K562 (cell line): ENCODE results near the gene ABCD3. TPM values are rescaled to one million over a fixed set of nuclear protein-coding genes. Genes with fewer than 3 reads are reported as not detected.

Experiments
- ATAC-seq: fragments of 200-7000 bp; cut with Tn5 transposase; 3 replicates; pipeline ENCODE4 v1.9.1; 2020; ENCODE audit warnings: moderate library complexity
- BruUV-seq: library from RNA; stranded (reverse); fragments of 400-500 nt; replicated peaks from 2 replicates; lab custom pipeline; 2021; lab: Mats Ljungman, UMichigan
- CTCF ChIA-PET: fragments of 300-600 bp; formaldehyde crosslinking; extraction: SDS; loops from one replicate; lab custom pipeline; 2021; ENCODE audit warnings: low intra/inter-chr PET ratio; lab: Yijun Ruan, JAX
- POLR2A ChIA-PET: fragments of 300-600, 350-650 bp; sonication (Branson Sonifier 250); formaldehyde crosslinking; extraction: SDS; loops from one replicate; lab custom pipeline; 2021; ENCODE audit warnings: antibody characterized with exemption, inconsistent platforms; lab: Yijun Ruan, JAX
- DNase-seq, 4 experiments: peaks; one replicate each; pipeline versions ENCODE4 v3.0.0 to v3.0.0-alpha.2; 2011 to 2018; ENCODE audit warnings: low spot score in 3 of 4, mixed read lengths in 3 of 4; ENCODE audit errors: extremely low read depth in 1 of 4
- FAIRE-seq: peaks from 2 replicates; lab custom pipeline; 2011; peaks lifted over from hg19 to GRCh38; lab: Jason Lieb, UNC
- H2AFZ ChIP-seq: 2 replicates; pipeline ENCODE4 v1.6.0; 2011; ENCODE audit warnings: low read depth, low read length, control low read depth, inconsistent platforms
- H3K27ac ChIP-seq: fragments of 200-600 bp; 3 replicates; pipeline ENCODE4 v1.8.0; 2011; ENCODE audit warnings: low read depth, mild to moderate bottlenecking, control low read depth, inconsistent platforms, low read length, moderate library complexity, mixed read lengths; ENCODE audit errors: extremely low read depth
- H3K27me3 ChIP-seq, 2 experiments: fragments of 300-600 bp in 1 of 2; 2 replicates in 1 of 2; 3 replicates in 1 of 2; pipeline versions ENCODE4 v1.6.0 to v1.8.0; 2011; ENCODE audit warnings: inconsistent platforms in 2 of 2, low read length in 2 of 2, mild to moderate bottlenecking in 1 of 2, mixed read lengths in 1 of 2, moderate library complexity in 1 of 2; ENCODE audit not compliant: control insufficient read depth in 2 of 2, insufficient read depth in 2 of 2
- H3K36me3 ChIP-seq: fragments of 300-600 bp; 3 replicates; pipeline ENCODE4 v1.8.0; 2011; ENCODE audit warnings: mild to moderate bottlenecking, low read length, inconsistent platforms; ENCODE audit not compliant: control insufficient read depth, insufficient read depth
- H3K4me1 ChIP-seq, 2 experiments: fragments of 200-600 bp in 1 of 2; replicated peaks in 1 of 2; 2 replicates in 1 of 2; 3 replicates in 1 of 2; pipeline versions ENCODE4 v1.5.1 to v1.8.0; 2011; ENCODE audit warnings: inconsistent platforms in 2 of 2, low read length in 2 of 2, mild to moderate bottlenecking in 1 of 2, mixed read lengths in 1 of 2, moderate library complexity in 1 of 2; ENCODE audit not compliant: control insufficient read depth in 2 of 2, insufficient read depth in 2 of 2
- H3K4me2 ChIP-seq: 2 replicates; pipeline ENCODE4 v1.6.1; 2011; ENCODE audit warnings: low read length, control low read depth, inconsistent platforms, mixed read lengths; ENCODE audit not compliant: insufficient read depth
- H3K4me3 ChIP-seq: fragments of 200-600 bp; sonication (generic), shearing (Covaris generic); 2 replicates; pipeline ENCODE4 v1.5.1; 2016; ENCODE audit warnings: control low read depth, inconsistent platforms
- H3K79me2 ChIP-seq: fragments of 200-600 bp; 3 replicates; pipeline ENCODE4 v1.8.0; 2011; ENCODE audit warnings: low read length, inconsistent platforms; ENCODE audit not compliant: control insufficient read depth, insufficient read depth
- H3K9ac ChIP-seq, 2 experiments: 2 replicates each; pipeline versions ENCODE4 v1.6.0 to v1.6.1; 2011; ENCODE audit warnings: low read depth in 2 of 2, low read length in 2 of 2, control low read depth in 1 of 2, inconsistent platforms in 1 of 2, mild to moderate bottlenecking in 1 of 2, mixed read lengths in 1 of 2; ENCODE audit not compliant: insufficient read depth in 1 of 2
- H3K9me1 ChIP-seq: one replicate; pipeline ENCODE4 v1.6.0; 2011; ENCODE audit warnings: inconsistent platforms, mild to moderate bottlenecking, low read length, moderate library complexity; ENCODE audit not compliant: control insufficient read depth, insufficient read depth
- H3K9me3 ChIP-seq: replicated peaks from 2 replicates; pipeline ENCODE4 v1.5.1; 2011; ENCODE audit warnings: low read depth, low read length, inconsistent platforms; ENCODE audit not compliant: control insufficient read depth, insufficient read depth
- H4K20me1 ChIP-seq: replicated peaks from 2 replicates; pipeline ENCODE4 v1.6.1; 2011; ENCODE audit warnings: low read length, inconsistent platforms, mixed read lengths; ENCODE audit not compliant: control insufficient read depth, insufficient read depth
- NCOA6 ChIP-seq: fragments of 450-650 bp; IDR thresholded peaks from 2 replicates; pipeline ENCODE4 v1.6.1; 2017; ENCODE audit warnings: mild to moderate bottlenecking
- NFE2L1 ChIP-seq: fragments of 450-650 bp; IDR thresholded peaks from 2 replicates; pipeline ENCODE4 v1.6.1; 2016; ENCODE audit warnings: missing genetic modification characterization, low read depth, mild to moderate bottlenecking, missing compliant biosample characterization, moderate library complexity, borderline replicate concordance
- POLR3G ChIP-seq: IDR thresholded peaks from 2 replicates; pipeline ENCODE4 v1.6.1; 2011; ENCODE audit not compliant: insufficient read length, insufficient replicate concordance; ENCODE audit errors: extremely low read depth
- PYGO2 ChIP-seq: fragments of 450-650 bp; IDR thresholded peaks from 2 replicates; pipeline ENCODE4 v1.6.1; 2016; ENCODE audit warnings: mild to moderate bottlenecking, missing genetic modification characterization, moderate library complexity, missing compliant biosample characterization
- RAD21 ChIP-seq, 2 experiments: fragments of 250-450 bp in 1 of 2; fragments of 450-650 bp in 1 of 2; sonication (Bioruptor Pico) in 1 of 2; formaldehyde crosslinking in 1 of 2; IDR thresholded peaks in 1 of 2; conservative IDR thresholded peaks in 1 of 2; 2 replicates each; pipeline versions ENCODE4 v1.4.0 to v1.8.0; 2020 to 2022; ENCODE audit warnings: mild to moderate bottlenecking in 2 of 2, moderate library complexity in 1 of 2
- SMARCA5 ChIP-seq: fragments of 450-650 bp; IDR thresholded peaks from 2 replicates; pipeline ENCODE4 v1.6.1; 2016
- ZBTB1 ChIP-seq: sonication (generic); formaldehyde crosslinking; IDR thresholded peaks from 2 replicates; pipeline ENCODE4 v1.8.1; 2023; ENCODE audit warnings: missing genetic modification reagents, low read depth, mild to moderate bottlenecking, borderline replicate concordance
- ZC3H4 ChIP-seq: sonication (generic); formaldehyde crosslinking; IDR thresholded peaks from 2 replicates; pipeline ENCODE4 v1.9.0; 2021; ENCODE audit warnings: missing genetic modification reagents, borderline replicate concordance
- ZNF41 ChIP-seq: fragments of 250-450 bp; sonication (Bioruptor Pico); conservative IDR thresholded peaks from 2 replicates; pipeline ENCODE4 v1.4.0; 2020; ENCODE audit warnings: mild to moderate bottlenecking
- ZNF717 ChIP-seq: fragments of 250-450 bp; sonication (Bioruptor Pico); IDR thresholded peaks from 2 replicates; pipeline ENCODE4 v1.5.0; 2021
- WGBS: fragments of 100-300 bp; shearing (Covaris generic); methylation state at CpG from one replicate; pipeline ENCODE4 v1.1.6; 2016; ENCODE audit warnings: low coverage, mixed read lengths; ENCODE audit not compliant: insufficient coverage; ENCODE audit errors: missing lambda C conversion rate; 5-methylcytosine and 5-hydroxymethylcytosine counted together
- in situ Hi-C: fragments of 300-500 bp; cut with MboI; formaldehyde crosslinking; loops from 4 replicates; pipeline ENCODE4 v1.15.0; 2018; ENCODE audit warnings: inconsistent platforms, mixed read lengths
- intact Hi-C: fragments of 100-400 bp; cut with micrococcal nuclease; formaldehyde crosslinking; loops from 2 replicates; pipeline ENCODE4 v1.14.2; 2022
- polyA plus RNA-seq, 8 experiments: library from polyadenylated mRNA; depleted of rRNA in 4 of 8; stranded (reverse) in 5 of 8; unstranded in 3 of 8; fragments of >200 nt; fragmentation: Nextera tagmentation in 2 of 8; fragmentation: Illumina TruSeq in 1 of 8; extraction: Ambion mirVana in 2 of 8; extraction: Trizol in 1 of 8; gene quantifications; 2 replicates each; pipeline versions ENCODE4 v1.2.1 to v1.2.3, GENCODE V29; 2011 to 2014; ENCODE audit warnings: inconsistent platforms in 1 of 8, missing spikeins in 1 of 8
- total RNA-seq, 7 experiments: library from RNA; depleted of rRNA in 6 of 7; stranded (reverse); fragments of >200 nt in 6 of 7; fragmentation: Illumina TruSeq in 2 of 7; extraction: Trizol in 2 of 7; gene quantifications; 2 replicates each; pipeline versions ENCODE4 v1.2.1 to v1.2.3, GENCODE V29; 2011 to 2021; ENCODE audit warnings: low replicate concordance in 1 of 7
- TF ChIP-seq, protein P1 (sequence below), 2 experiments: fragments of 150-350 bp in 1 of 2; IDR thresholded peaks; 2 replicates each; pipeline ENCODE4 v1.6.1; 2012 to 2016; ENCODE audit warnings: low read depth in 2 of 2, low read length in 2 of 2, mild to moderate bottlenecking in 1 of 2, moderate library complexity in 1 of 2
- TF ChIP-seq, protein P2 (sequence below): fragments of 250-450 bp; sonication (Bioruptor Pico); IDR thresholded peaks from 2 replicates; pipeline ENCODE4 v1.8.0; 2022; ENCODE audit warnings: inconsistent platforms, mild to moderate bottlenecking, moderate library complexity, borderline replicate concordance
- TF ChIP-seq, protein P3 (sequence below): IDR thresholded peaks from 2 replicates; pipeline ENCODE4 v1.6.1; 2011; ENCODE audit not compliant: insufficient read length; ENCODE audit errors: extremely low read depth

Gene ABCD3
- total and polyA plus RNA-seq, 9 of the 15 experiments (the other 6 are each of a cell fraction or from before 2014, with no cell fraction given) = 11.0 to 30.7 (median 15.5) TPM

DNA sequence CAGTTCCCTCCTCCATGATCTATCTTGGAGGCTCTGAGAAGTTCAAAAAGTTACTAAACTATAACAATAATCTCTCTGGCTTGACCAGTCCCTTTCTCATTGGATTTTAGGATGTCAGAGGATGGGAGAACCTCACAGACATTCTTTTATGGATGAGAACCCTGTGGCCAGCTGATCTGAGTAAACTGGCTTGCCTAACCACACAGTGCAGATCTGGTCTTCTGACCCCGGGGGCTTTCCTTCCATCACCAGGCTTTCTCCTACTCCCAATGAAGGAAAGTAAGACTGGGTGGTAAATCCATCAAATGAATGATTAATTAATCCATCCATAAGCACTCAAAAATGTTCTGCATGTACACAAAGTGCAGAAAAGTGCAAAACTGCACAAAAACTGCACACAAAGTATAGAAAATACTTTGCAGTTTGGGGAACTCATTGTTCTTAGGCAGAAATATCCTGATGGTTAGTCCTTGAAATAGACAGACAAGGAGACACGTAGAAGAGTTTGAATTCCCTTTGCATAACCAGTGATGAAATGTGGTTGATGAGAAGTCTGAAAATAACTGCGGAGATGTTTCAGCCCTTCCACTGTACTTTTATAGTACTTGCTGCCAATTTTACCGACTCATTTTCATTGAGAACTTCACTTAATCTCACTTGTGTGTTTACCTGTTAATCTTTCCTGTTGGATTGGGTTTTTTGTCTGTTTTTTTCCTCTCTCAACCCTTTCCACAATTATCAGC is 125.9 kb downstream of the ABCD3 start:
- ChIA-PET CTCF (interaction anchor here (0.5 kb wide), 1 partner anchor 82 kb away, joined by 3 read pairs; no protein-coding TSS in a partner anchor), POLR2A (no interaction called here)
- Histone ChIP-seq H3K4me2 (no peak overlapping the region), H3K9me3 (no peaks in the 10 kb centered on the region), H2AFZ (no peak overlapping the region), H3K79me2 (no peaks in the 10 kb centered on the region), H3K4me3 (no peak overlapping the region), H3K9ac (no peak overlapping the region), H3K9me1 (no peaks in the 10 kb centered on the region), H3K4me1 (peaks cover 3 to 13% of the 10 kb centered on the region in 2 experiments; a peak in 1 of 5 replicates), H3K36me3 (no peaks in the 10 kb centered on the region), H3K27me3 (peaks cover 11 to 36% of the 10 kb centered on the region in 2 experiments), H4K20me1 (peaks cover 4% of the 10 kb centered on the region; the same call in 1 of the 2 replicates), H3K27ac (no peak overlapping the region)
- in situ Hi-C loops = no loop called here
- WGBS = 0% methylated on average over 4 of the region's 4 CpGs
- no TSS peak for BruUV-seq
- FAIRE-seq (no peak), DNase-seq (no peak), ATAC-seq (no peak)
- intact Hi-C loops = no loop called here
- TF ChIP-seq NCOA6 (no peak), NFE2L1 (tag) (no peak), PYGO2 (tag) (no peak), ZNF717 (no peak), SMARCA5 (no peak), ZNF41 (CRISPR knock-in tag) (no peak), ZC3H4 (CRISPR knock-in tag) (no peak), POLR3G (no peak), RAD21 (CRISPR knock-in tag; conservative IDR thresholded peaks at IDR 0.05 in 1 of 2, IDR thresholded peaks at IDR 0.05 in 1 of 2) (no peak), ZBTB1 (CRISPR knock-in tag) (no peak)
- TF ChIP-seq, protein P1, sequence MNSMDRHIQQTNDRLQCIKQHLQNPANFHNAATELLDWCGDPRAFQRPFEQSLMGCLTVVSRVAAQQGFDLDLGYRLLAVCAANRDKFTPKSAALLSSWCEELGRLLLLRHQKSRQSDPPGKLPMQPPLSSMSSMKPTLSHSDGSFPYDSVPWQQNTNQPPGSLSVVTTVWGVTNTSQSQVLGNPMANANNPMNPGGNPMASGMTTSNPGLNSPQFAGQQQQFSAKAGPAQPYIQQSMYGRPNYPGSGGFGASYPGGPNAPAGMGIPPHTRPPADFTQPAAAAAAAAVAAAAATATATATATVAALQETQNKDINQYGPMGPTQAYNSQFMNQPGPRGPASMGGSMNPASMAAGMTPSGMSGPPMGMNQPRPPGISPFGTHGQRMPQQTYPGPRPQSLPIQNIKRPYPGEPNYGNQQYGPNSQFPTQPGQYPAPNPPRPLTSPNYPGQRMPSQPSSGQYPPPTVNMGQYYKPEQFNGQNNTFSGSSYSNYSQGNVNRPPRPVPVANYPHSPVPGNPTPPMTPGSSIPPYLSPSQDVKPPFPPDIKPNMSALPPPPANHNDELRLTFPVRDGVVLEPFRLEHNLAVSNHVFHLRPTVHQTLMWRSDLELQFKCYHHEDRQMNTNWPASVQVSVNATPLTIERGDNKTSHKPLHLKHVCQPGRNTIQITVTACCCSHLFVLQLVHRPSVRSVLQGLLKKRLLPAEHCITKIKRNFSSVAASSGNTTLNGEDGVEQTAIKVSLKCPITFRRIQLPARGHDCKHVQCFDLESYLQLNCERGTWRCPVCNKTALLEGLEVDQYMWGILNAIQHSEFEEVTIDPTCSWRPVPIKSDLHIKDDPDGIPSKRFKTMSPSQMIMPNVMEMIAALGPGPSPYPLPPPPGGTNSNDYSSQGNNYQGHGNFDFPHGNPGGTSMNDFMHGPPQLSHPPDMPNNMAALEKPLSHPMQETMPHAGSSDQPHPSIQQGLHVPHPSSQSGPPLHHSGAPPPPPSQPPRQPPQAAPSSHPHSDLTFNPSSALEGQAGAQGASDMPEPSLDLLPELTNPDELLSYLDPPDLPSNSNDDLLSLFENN (IDR thresholded peaks at IDR 0.05; ENCODE audit: low read depth in 2 of 2, low read length in 2 of 2) = no peak
- TF ChIP-seq, protein P2, sequence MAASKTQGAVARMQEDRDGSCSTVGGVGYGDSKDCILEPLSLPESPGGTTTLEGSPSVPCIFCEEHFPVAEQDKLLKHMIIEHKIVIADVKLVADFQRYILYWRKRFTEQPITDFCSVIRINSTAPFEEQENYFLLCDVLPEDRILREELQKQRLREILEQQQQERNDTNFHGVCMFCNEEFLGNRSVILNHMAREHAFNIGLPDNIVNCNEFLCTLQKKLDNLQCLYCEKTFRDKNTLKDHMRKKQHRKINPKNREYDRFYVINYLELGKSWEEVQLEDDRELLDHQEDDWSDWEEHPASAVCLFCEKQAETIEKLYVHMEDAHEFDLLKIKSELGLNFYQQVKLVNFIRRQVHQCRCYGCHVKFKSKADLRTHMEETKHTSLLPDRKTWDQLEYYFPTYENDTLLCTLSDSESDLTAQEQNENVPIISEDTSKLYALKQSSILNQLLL = no peak
- TF ChIP-seq, protein P3, sequence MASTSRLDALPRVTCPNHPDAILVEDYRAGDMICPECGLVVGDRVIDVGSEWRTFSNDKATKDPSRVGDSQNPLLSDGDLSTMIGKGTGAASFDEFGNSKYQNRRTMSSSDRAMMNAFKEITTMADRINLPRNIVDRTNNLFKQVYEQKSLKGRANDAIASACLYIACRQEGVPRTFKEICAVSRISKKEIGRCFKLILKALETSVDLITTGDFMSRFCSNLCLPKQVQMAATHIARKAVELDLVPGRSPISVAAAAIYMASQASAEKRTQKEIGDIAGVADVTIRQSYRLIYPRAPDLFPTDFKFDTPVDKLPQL = no peak
